ENCODE results near the gene ARID3B.

- TF ChIP-seq EZH2 (IDR thresholded peaks at IDR 0.05) = no peak
- no peak for TF ChIP-seq FOXP2 (optimal IDR thresholded peaks at IDR 0.05; ENCODE audit: control extremely low read depth, extremely low read length, insufficient read depth)
- TF ChIP-seq POLR2AphosphoS5 (IDR thresholded peaks at IDR 0.05; ENCODE audit: borderline replicate concordance, low read depth, low read length) = no peak
Observed at GRCh38 chr15:74585191-74585590, 44.2 kb downstream of the ARID3B start.

Measured in SK-N-MC (cell line).